ENCODE data around the gene MAD1L1.

Gene MAD1L1

DNA sequence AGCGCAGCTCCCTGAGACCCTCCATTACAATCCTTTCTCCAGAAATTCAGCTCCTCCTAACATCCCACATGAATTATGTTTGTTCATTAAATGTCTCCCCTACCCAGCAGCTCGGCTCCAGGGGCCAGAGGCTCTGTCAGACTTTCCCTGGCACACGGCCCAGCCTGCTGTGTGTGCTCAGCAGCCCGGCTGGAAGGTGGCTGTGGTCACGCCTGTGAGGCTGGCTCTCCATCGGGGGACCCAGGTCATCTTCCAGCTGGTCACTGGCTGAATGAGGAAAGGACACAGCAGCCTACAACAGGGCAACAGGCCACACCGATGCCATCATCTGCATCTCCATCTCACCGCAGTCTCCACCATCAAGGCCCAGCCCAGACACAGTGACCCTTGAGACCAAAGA lies 219.8 kb downstream of the MAD1L1 start:
- no peak for DNase-seq (ENCODE audit: low spot score)
- H3K27ac ChIP-seq: no peak overlapping the region
- POLR2A ChIA-PET (ENCODE audit: low non-redundant PET): interaction anchor here (0.6 kb wide), 1 partner anchor 77 kb away, joined by 3 read pairs; no protein-coding TSS in a partner anchor
- TF ChIP-seq, protein P1, sequence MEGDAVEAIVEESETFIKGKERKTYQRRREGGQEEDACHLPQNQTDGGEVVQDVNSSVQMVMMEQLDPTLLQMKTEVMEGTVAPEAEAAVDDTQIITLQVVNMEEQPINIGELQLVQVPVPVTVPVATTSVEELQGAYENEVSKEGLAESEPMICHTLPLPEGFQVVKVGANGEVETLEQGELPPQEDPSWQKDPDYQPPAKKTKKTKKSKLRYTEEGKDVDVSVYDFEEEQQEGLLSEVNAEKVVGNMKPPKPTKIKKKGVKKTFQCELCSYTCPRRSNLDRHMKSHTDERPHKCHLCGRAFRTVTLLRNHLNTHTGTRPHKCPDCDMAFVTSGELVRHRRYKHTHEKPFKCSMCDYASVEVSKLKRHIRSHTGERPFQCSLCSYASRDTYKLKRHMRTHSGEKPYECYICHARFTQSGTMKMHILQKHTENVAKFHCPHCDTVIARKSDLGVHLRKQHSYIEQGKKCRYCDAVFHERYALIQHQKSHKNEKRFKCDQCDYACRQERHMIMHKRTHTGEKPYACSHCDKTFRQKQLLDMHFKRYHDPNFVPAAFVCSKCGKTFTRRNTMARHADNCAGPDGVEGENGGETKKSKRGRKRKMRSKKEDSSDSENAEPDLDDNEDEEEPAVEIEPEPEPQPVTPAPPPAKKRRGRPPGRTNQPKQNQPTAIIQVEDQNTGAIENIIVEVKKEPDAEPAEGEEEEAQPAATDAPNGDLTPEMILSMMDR (conservative IDR thresholded peaks at IDR 0.05; ENCODE audit: low read depth): no peak
- CTCF ChIA-PET: interaction anchor here (0.5 kb wide), 1 partner anchor 60 kb away, joined by 3 read pairs; no protein-coding TSS in a partner anchor

GRCh38 chr7:2012044-2012900 lies 220.5 kb downstream of the MAD1L1 start:
- TF ChIP-seq, protein P1 (conservative IDR thresholded peaks at IDR 0.05; ENCODE audit: low read depth): no peak
- no peak for DNase-seq (ENCODE audit: low spot score)
- POLR2A ChIA-PET (ENCODE audit: low non-redundant PET): no interaction called here
- H3K27ac ChIP-seq: no peak overlapping the region
- CTCF ChIA-PET: no interaction called here

DNA sequence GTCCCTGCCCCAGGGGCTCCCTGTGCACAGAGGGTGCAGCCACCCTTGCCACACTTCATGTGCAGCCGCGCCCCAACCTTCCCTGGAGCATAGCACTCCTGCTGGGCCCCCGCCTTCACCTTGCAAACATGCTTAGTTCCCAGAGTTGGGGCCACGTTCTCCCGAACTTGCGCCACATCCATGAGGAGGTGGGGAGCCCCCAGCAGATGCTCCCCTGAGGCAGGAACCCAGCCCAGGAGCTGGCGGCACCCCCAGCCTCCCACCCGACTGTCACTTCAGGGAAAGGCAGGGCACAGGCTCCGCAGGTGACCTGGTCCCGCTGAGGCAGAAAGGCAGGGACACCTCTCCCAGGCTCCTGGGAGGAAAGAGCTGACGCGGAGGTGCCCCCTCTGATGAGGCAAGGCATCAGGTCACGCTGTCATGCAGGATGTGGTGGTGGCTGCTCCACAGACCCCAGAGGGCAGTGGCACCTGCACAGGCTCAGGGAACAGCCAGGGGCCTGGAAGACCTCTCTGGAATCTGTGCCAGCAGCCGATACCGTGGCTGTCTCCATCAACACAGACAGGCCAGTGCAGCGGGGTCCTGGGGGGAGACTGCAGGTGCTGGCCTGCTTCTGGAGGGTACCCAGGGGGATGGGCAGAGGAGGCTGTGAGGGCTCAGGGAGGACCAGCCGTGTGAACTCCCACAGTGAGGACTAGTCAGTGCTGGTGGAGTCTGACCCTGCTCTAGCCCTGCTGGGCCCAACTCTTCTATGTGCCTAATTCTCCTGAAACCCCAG lies 221.3 kb downstream of the MAD1L1 start:
- TF ChIP-seq, protein P1 (conservative IDR thresholded peaks at IDR 0.05; ENCODE audit: low read depth): no peak
- no peak overlapping the region for H3K27ac ChIP-seq
- CTCF ChIA-PET: no interaction called here
- POLR2A ChIA-PET (ENCODE audit: low non-redundant PET): no interaction called here
- DNase-seq (ENCODE audit: low spot score): no peak

GRCh38 chr7:2010551-2011265 lies 222.0 kb downstream of the MAD1L1 start:
- ChIA-PET CTCF (no interaction called here), POLR2A (ENCODE audit: low non-redundant PET) (no interaction called here)
- no peak overlapping the region for H3K27ac ChIP-seq
- DNase-seq (ENCODE audit: low spot score): no peak
- TF ChIP-seq, protein P1 (conservative IDR thresholded peaks at IDR 0.05; ENCODE audit: low read depth): no peak

GRCh38 chr7:2010101-2010500 lies 222.6 kb downstream of the MAD1L1 start:
- no peak overlapping the region for H3K27ac ChIP-seq
- TF ChIP-seq, protein P1 (conservative IDR thresholded peaks at IDR 0.05; ENCODE audit: low read depth): no peak
- ChIA-PET POLR2A (ENCODE audit: low non-redundant PET) (no interaction called here), CTCF (no interaction called here)
- no peak for DNase-seq (ENCODE audit: low spot score)

GRCh38 chr7:2009541-2010001 lies 223.2 kb downstream of the MAD1L1 start:
- ChIA-PET POLR2A (ENCODE audit: low non-redundant PET) (no interaction called here), CTCF (no interaction called here)
- TF ChIP-seq, protein P1 (conservative IDR thresholded peaks at IDR 0.05; ENCODE audit: low read depth): no peak
- no peak overlapping the region for H3K27ac ChIP-seq
- no peak for DNase-seq (ENCODE audit: low spot score)

All from RWPE1 (cell line).